NCI-H345 treated with DMSO at 0.1 percent for 48 hours (cell line): ENCODE measurements around the gene FARP2.

Source experiments
- DNase-seq: peaks from one replicate; lab custom pipeline; 2025; ENCODE audit not compliant: unreplicated experiment; lab: John Stamatoyannopoulos, UW

The FARP2 gene

GRCh38 chr2:241482126-241482955, 126.3 kb downstream of the FARP2 start:
- DNase-seq = no peak

DNA sequence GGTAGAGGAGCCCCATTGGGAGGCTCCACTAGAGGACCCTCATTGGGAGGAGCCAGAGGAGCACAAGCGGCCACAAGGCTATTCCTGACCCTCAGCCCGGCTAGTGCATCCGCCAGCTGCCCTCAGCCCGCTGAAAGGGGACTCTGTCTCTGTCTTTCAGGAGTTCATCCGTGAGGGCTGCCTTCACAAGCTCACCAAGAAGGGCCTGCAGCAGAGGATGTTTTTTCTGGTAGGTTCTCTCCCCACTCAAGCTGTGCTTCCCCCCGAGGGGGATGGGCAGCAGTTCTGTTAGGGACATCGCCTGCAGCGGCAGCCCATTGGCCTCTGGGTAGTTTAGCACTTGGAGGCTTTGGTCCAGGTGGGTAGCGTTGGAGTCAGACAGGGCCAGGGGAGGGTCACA, 127.2 kb downstream of the FARP2 start:
- DNase-seq = no peak

- no peak for DNase-seq
These were observed 129.3 kb downstream of the FARP2 start for GRCh38 chr2:241485172-241485911.

GRCh38 chr2:241489088-241489487, 133.0 kb downstream of the FARP2 start:
- DNase-seq = no peak

DNA sequence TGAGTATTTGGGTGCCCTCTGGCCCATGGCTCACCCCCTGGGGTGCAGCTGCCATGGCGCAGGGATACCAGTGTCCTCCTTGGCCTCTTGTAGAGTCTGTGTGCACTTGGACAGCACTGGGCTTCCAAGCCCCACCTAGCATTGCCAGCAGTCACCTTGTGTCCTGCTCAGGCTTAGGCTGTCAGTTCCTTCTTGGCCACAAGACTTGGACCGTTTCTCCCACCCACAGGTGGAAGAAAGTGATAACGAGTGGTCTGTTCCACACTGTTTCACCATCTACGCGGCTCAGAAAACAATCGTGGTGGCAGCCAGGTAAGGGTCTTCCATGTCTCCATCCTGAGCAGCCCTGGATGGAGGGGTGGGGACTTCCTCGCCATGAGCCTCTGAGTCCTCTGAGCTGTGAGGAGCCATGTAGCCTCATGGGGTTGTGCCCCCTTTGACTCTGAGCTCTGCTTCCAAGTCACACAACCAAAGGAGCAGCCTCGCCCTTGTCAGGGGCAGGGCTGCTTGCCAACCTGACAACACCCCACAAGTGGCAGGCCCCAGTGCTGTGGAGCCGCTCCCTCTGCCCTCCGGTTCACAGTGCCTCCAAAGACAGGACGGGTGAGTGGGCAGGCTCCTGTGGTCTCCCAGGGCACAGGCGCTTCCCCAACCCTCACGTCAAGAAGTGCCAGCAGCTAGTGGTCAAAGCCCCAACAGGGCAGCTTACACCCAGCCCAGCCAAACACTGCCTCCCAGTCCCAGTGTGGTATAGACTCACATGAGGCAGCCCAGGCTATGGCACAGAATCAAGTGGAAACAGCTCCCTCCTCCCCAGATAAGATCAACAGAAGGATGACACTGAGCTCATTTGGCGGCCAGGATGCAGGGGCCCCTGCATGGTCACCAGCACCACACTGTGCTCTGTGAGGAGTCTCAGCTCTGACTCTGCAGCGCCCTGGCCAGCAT, 133.9 kb downstream of the FARP2 start:
- DNase-seq = no peak

DNA sequence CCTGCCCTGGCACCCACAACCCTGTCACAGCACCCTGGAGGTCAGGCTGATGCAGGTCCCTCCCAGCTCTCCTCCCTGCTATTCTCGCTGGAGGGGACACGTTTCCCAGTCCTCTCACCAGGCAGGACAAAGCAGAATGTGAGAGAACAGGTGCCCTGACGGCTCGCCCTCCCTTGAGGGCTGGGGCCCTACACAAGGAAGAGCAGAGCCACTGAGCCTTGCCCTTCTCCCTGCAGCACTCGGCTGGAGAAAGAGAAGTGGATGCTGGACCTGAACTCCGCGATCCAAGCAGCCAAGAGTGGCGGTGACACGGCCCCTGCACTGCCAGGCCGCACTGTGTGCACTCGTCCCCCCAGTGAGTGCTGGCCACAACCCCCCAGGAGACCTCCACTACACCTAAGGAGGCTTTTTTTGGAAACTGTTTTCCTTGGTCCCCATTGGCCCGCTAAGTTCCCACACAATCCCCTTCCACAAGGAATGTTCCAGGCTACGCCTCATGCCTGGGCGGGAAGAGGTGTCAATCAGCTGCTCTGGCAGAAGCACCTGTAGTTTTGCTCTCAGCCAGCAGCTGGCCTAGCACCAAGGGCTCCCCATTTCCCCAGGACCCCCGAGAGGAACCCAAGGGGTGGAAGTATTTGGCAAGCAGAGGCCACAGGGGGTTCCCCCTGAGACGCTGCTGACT, 134.9 kb downstream of the FARP2 start:
- DNase-seq = no peak

GRCh38 chr2:241491549-241492173, 135.6 kb downstream of the FARP2 start:
- DNase-seq = no peak

- no peak for DNase-seq
These were observed 136.1 kb downstream of the FARP2 start for GRCh38 chr2:241492174-241492565.

- DNase-seq = no peak
These were observed 137.0 kb downstream of the FARP2 start for GRCh38 chr2:241493092-241493491.

DNA sequence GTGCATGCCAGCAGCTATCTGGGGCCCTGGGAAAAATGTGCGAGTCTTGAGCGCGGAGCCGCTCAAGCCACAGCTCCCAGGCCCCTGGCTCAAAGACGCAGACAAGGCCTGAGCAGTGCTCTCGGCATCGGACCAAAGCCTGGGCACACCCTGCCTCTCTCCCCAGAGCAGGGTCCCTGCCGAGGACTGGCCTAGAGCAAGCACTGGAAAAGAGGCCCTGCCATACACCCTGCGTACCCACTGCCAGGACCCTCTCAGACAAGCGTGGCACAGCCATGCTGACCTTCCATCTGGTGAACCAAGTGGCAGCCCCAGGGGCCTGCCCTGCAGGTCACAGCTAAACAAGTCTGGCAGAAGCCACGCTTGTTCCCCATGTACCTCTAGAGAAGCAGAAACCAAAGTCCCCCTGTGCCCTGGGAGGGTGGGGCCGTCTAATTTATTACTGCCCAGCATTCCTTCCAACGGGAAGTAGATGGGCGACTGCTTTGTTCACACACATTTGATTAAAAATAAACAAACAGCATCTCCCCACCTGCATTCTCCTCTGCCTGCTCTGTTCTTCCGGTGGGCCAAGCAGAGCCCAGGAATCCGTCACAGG, 138.3 kb downstream of the FARP2 start:
- no peak for DNase-seq

DNA sequence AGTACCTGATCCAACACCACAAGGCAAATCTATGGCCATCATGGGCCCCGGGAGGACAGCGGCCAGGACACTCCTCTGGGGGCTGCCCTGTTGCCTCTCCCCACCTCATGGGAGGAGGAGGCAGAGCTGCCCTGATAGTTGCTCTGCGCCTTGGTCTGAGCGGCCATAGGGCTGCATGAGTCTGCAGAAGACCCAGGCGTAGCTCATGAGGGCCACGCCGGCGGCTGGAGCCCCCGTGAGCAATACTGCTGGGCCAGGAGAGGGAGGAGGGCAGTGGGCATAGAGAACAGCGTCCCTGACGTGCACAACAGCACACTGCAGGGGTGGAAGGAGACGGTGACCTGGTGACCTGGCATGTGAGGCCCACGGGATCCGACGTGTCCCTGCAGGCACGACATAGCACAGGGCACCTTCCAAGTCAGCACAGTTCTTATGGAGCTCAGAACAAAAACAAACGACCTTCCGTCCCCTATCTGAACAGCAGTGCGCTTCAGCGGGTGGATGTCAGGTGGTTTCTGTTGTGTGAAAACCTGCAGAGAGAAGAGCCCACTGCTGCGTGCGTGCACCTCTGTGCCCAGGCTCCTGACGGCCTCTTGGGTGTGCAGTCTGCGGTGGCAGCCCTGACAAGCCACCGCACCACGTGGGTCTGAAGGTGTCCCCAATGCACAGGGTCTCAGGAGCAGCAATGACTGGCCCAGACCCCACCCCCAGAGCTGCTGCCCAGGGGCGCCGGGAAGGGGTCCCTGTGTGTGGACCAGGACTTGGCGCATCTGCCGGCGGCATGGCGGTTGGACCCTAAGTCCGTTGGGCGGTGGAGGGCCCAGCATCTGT, 139.3 kb downstream of the FARP2 start:
- DNase-seq = no peak

DNA sequence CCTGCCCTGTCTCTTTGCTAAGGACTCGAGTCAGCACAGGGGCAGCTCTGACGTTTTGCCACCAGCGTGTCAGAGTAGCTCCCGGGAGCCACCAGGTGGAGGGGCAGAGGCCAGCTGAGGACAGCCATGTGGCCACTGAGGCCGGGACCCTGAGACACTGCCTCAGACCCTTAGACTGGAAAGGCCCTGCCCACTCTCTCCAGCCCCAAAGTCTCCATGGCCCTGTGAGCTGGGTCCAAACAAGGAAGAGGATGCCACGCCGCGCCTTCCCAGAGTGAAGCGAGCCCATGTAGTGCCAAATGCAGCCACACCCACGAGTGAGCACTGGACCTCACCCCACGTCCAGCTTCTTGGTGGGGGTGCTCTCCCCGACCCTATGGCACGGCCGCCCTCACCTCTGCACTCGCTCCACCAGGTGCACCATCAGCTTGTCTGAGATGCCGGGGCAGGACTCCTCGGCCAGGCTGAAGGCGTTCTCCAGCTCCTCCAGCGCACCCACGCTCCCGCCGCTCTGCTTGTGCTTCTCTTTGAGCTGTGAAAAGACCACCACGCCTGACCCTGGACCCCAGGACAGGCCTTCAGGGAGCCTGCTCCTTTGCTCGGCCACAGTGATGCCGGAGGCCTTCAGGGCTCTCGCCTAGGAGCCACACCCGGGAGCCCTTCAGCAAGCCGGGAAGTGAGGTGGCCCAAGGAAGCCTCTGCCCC, 140.1 kb downstream of the FARP2 start:
- no peak for DNase-seq

- DNase-seq = no peak
These were observed 141.1 kb downstream of the FARP2 start for GRCh38 chr2:241496904-241497877.

GRCh38 chr2:241498115-241499070, 142.3 kb downstream of the FARP2 start:
- DNase-seq = no peak

DNA sequence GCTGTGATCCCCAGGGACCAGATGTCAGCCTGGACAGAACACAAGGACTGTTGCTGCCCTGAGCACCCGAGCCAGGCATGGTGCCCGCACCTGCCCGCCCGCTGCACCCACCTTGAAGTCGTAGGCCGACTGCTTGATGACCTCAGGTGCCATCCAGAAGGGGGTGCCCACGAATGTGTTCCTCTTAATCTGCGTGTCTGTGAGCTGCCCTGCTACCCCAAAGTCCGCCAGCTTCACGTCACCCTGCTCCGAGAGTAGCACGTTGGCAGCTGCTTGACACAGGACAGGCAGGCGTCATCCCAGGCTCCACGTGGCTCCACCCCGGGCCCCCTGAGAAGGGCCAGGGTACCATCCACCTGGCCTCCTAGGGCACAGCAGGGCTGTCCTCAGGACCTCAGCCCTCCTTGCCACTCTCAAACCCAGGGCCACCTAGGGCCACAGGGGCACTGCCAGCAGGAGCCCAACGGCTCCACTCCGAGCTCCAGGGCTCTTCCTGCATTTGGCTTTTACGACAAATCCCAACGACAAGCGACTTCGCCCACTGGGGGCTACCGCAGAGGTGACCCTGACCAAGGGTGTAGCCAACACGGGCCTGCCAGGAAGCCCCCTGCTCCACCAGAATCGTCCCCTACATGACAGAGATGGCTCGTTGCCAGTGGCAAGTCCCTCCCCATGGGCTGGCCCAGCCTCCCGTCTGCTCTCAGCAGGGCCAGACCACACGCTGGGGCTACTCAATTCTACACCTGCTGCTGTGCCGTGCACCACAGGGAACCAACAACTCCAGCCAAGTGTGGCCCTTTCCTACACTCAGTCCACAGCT, 143.3 kb downstream of the FARP2 start:
- peak; percentile 90 for DNase-seq
